DMS53 (cell line): ENCODE measurements around the gene AAK1.

Source experiments
- DNase-seq: peaks from one replicate; lab custom pipeline; 2025; lab: John Stamatoyannopoulos, UW

AAK1 gene

GRCh38 chr2:69491864-69492263 lies 151.7 kb downstream of the AAK1 start:
- no peak for DNase-seq

- no peak for DNase-seq
Measured at GRCh38 chr2:69490486-69490885, 153.1 kb downstream of the AAK1 start.

GRCh38 chr2:69489793-69490192 lies 153.7 kb downstream of the AAK1 start:
- no peak for DNase-seq

GRCh38 chr2:69483696-69484095 lies 159.8 kb downstream of the AAK1 start:
- peak; percentile 82 for DNase-seq

GRCh38 chr2:69483024-69483423 lies 160.5 kb downstream of the AAK1 start:
- DNase-seq = peak; percentile 36

- peak; percentile 68 for DNase-seq
Measured at GRCh38 chr2:69482471-69482870, 161.1 kb downstream of the AAK1 start.

GRCh38 chr2:69481421-69481820 lies 162.1 kb downstream of the AAK1 start:
- DNase-seq = no peak

- no peak for DNase-seq
Measured at GRCh38 chr2:69477627-69478026, 165.9 kb downstream of the AAK1 start.

- DNase-seq = no peak
Measured at GRCh38 chr2:69474688-69475087, 168.9 kb downstream of the AAK1 start.

GRCh38 chr2:69471793-69472192 lies 171.7 kb downstream of the AAK1 start:
- no peak for DNase-seq

- DNase-seq = no peak
Measured at GRCh38 chr2:69470911-69471310, 172.6 kb downstream of the AAK1 start.

- DNase-seq = no peak
Measured at GRCh38 chr2:69469784-69470183, 173.8 kb downstream of the AAK1 start.

- DNase-seq = no peak
Measured at GRCh38 chr2:69469375-69469774, 174.2 kb downstream of the AAK1 start.

- DNase-seq = no peak
Measured at GRCh38 chr2:69466728-69467127, 176.8 kb downstream of the AAK1 start.

- no peak for DNase-seq
Measured at GRCh38 chr2:69465513-69466456, 177.8 kb downstream of the AAK1 start.

- no peak for DNase-seq
Measured at GRCh38 chr2:69464575-69464974, 179.0 kb downstream of the AAK1 start.

GRCh38 chr2:69462780-69463179 lies 180.8 kb downstream of the AAK1 start:
- DNase-seq = peak; percentile 8

- DNase-seq = no peak
Measured at GRCh38 chr2:69461404-69461803, 182.1 kb downstream of the AAK1 start.

- DNase-seq = no peak
Measured at GRCh38 chr2:69459936-69460335, 183.6 kb downstream of the AAK1 start.

- no peak for DNase-seq
Measured at GRCh38 chr2:69456950-69457445, 186.5 kb downstream of the AAK1 start.

GRCh38 chr2:69456154-69456553 lies 187.4 kb downstream of the AAK1 start:
- DNase-seq = no peak

GRCh38 chr2:69454976-69455375 lies 188.6 kb downstream of the AAK1 start:
- no peak for DNase-seq

- DNase-seq = no peak
Measured at GRCh38 chr2:69453475-69454129, 189.9 kb downstream of the AAK1 start.
